HG02678 (cell line): ENCODE measurements around the gene HCRTR2.

Source experiments
- ATAC-seq: cut with Tn5 transposase; IDR thresholded peaks from one replicate; pipeline ENCODE4 v1.9.1; 2021; ENCODE audit warnings: mild to moderate bottlenecking, moderate library complexity; ENCODE audit not compliant: unreplicated experiment

Gene HCRTR2

GRCh38 chr6:55320696-55321086 lies 146.4 kb downstream of the HCRTR2 start:
- no peak for ATAC-seq

- no peak for ATAC-seq
Observed at GRCh38 chr6:55327169-55327568, 152.9 kb downstream of the HCRTR2 start, which contains the start of gene GFRAL. TSS of gene GFRAL (plus strand) at chr6:55327469. CDS start at chr6:55327555, 86 bp downstream.
